Breast epithelium (tissue), 4 donors: ENCODE results near the gene NAV2. TPM values are rescaled to one million over a fixed set of nuclear protein-coding genes. Genes with fewer than 3 reads are reported as not detected.

Experiments used
- DNase-seq, 2 donors: peaks; one replicate each; pipeline ENCODE4 v3.0.0-alpha.2; 2019; ENCODE audit warnings: low spot score in 2 of 2
- H3K27ac ChIP-seq, 2 donors: fragments of 200-600 bp; sonication (generic) in 1 of 2; one replicate each; pipeline ENCODE4 v1.5.1; 2016 to 2019; ENCODE audit warnings: mild to moderate bottlenecking in 1 of 2
- H3K27me3 ChIP-seq, 2 donors: fragments of 200-600 bp; sonication (generic) in 1 of 2; one replicate each; pipeline versions ENCODE4 v1.5.1 to v1.6.0; 2017 to 2019; ENCODE audit warnings: control low read depth in 1 of 2, mild to moderate bottlenecking in 1 of 2
- H3K36me3 ChIP-seq: fragments of 200-600 bp; one replicate; pipeline ENCODE4 v1.5.1; 2019
- H3K4me1 ChIP-seq, 2 donors: fragments of 200-600 bp; sonication (generic); one replicate each; pipeline ENCODE4 v1.5.1; 2016 to 2019; ENCODE audit warnings: control low read depth in 1 of 2
- H3K4me3 ChIP-seq, 3 donors: fragments of 200-600 bp; sonication (generic); 1 replicate in 2 of 3; 2 replicates in 1 of 3; pipeline ENCODE4 v1.5.1; 2016 to 2019; ENCODE audit warnings: mild to moderate bottlenecking in 3 of 3, moderate library complexity in 2 of 3
- H3K9me3 ChIP-seq, 2 donors: fragments of 200-600 bp; sonication (generic) in 1 of 2; one replicate each; pipeline ENCODE4 v1.5.1; 2016 to 2019; ENCODE audit warnings: control low read depth in 1 of 2
- CTCF ChIP-seq, 3 donors: fragments of 450-650 bp; IDR thresholded peaks; one replicate each; pipeline ENCODE4 v1.5.1; 2016 to 2017; ENCODE audit warnings: antibody characterized with exemption in 3 of 3, mild to moderate bottlenecking in 3 of 3, moderate library complexity in 3 of 3
- POLR2A ChIP-seq: fragments of 450-650 bp; IDR thresholded peaks from one replicate; pipeline ENCODE4 v1.6.1; 2016; ENCODE audit warnings: antibody characterized with exemption, mild to moderate bottlenecking, moderate library complexity
- POLR2AphosphoS5 ChIP-seq, 3 donors: sonication (generic); formaldehyde crosslinking; IDR thresholded peaks; one replicate each; pipeline ENCODE4 v1.6.1; 2017; ENCODE audit warnings: antibody characterized with exemption in 3 of 3
- intact Hi-C: fragments of 100-400 bp; cut with DNase I; formaldehyde crosslinking; loops from one replicate; pipeline ENCODE4 v1.15.1; 2023; ENCODE audit warnings: low total_unique reads
- total RNA-seq, 3 donors: library from RNA; depleted of rRNA; stranded (reverse); fragments of >200 nt; gene quantifications; one replicate each; pipeline ENCODE4 v1.1.0, GENCODE V29; 2016

NAV2 gene
- total RNA-seq, 3 donors from 2014 or later, result 28.2 to 61.8 (median 31.4) TPM

DNA sequence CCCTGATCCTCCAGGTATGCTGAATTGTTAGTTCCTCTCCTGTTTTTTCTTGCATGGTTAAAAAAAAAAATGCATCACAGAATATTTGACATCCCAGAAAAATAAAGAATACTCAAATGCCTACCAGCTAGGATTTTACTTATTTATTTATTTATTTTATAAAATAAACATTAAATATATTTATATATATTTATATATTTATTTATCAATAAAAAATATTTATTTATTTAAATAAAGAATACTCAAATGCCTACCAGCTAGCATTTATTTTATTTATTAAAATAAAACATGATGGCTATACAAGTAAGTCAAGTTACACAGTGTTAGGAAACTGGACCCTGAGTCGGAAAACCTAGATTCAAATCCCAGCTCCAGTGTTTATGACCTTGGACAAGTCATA is 164.1 kb downstream of the NAV2 start:
- TF ChIP-seq POLR2AphosphoS5 (IDR thresholded peaks at IDR 0.05), result no peak
- H3K4me1 ChIP-seq, result no peaks in the 10 kb centered on the region
- H3K36me3 ChIP-seq, result no peaks in the 10 kb centered on the region
- no peak for DNase-seq
- H3K27me3 ChIP-seq, result no peaks in the 10 kb centered on the region
- no peak overlapping the region for H3K4me3 ChIP-seq
- H3K9me3 ChIP-seq, result no peaks in the 10 kb centered on the region
- H3K27ac ChIP-seq, result no peak overlapping the region
- intact Hi-C loops, result no loop called here

GRCh38 chr11:19878520-19878919 is 165.9 kb downstream of the NAV2 start:
- H3K27ac ChIP-seq, result peak overlapping the region; percentile 35 to 58
- intact Hi-C loops, result no loop called here
- TF ChIP-seq CTCF (IDR thresholded peaks at IDR 0.05) (no peak), POLR2A (no peak), POLR2AphosphoS5 (IDR thresholded peaks at IDR 0.05) (no peak)
- H3K4me1 ChIP-seq, result no peaks in the 10 kb centered on the region
- H3K36me3 ChIP-seq, result no peaks in the 10 kb centered on the region
- H3K9me3 ChIP-seq, result no peaks in the 10 kb centered on the region
- no peak for DNase-seq
- no peaks in the 10 kb centered on the region for H3K27me3 ChIP-seq
- no peak overlapping the region for H3K4me3 ChIP-seq

DNA sequence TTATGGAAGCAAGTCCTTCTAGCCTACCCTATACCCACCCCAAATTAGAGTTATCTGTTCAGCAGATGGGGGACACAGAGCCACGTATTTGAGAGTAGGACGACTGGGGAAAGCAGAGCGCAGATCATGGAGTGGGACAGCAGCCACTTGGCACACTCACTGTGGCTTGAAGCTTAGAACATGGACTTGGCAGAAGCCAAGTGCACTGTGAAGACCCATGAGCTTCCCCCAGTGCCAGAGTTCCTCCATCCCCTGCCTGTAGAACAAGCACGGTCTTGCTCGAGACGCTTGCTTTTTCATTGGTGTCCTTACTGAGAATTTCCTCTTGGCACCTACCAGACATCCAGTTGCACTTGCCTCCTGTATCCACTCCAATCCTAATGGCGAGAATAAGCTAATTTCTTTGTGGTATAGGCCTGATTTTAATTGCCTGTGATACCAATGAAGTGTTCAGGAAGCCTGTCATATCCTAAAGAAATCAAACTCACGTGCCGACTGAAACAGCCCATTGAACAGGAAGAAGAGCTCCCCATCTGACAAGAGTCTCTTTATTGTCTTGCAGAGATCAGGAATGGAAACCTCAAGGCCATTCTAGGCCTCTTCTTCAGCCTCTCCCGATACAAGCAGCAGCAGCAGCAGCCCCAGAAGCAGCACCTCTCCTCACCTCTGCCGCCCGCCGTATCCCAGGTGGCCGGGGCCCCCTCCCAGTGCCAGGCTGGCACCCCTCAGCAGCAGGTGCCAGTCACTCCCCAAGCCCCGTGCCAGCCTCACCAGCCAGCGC is 166.9 kb downstream of the NAV2 start:
- H3K9me3 ChIP-seq, result no peaks in the 10 kb centered on the region
- H3K27ac ChIP-seq, result peak overlapping the region; percentile 35 to 58
- peak in 1 of 2 donors; percentile 84 for DNase-seq
- H3K27me3 ChIP-seq, result no peaks in the 10 kb centered on the region
- TF ChIP-seq CTCF (IDR thresholded peaks at IDR 0.05) (no peak), POLR2A (no peak), POLR2AphosphoS5 (IDR thresholded peaks at IDR 0.05) (no peak)
- no peak overlapping the region for H3K4me3 ChIP-seq
- no peaks in the 10 kb centered on the region for H3K4me1 ChIP-seq
- intact Hi-C loops, result no loop called here
- no peaks in the 10 kb centered on the region for H3K36me3 ChIP-seq

DNA sequence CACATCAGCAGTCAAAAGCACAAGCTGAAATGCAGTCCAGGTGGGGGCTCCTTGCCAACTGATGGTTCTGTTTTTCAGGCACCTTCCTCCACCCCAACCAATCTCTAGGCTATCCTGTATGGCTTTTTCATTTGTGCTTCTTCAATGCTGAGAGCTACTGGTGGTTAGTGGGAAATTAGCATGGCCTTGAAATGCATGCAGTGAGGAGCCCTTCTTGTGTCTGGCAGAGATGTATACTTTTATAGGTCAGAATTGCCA is 167.4 kb downstream of the NAV2 start:
- TF ChIP-seq POLR2AphosphoS5 (IDR thresholded peaks at IDR 0.05) (no peak), POLR2A (no peak), CTCF (IDR thresholded peaks at IDR 0.05) (no peak)
- Histone ChIP-seq H3K4me3 (no peak overlapping the region), H3K4me1 (no peaks in the 10 kb centered on the region), H3K27me3 (no peaks in the 10 kb centered on the region), H3K27ac (peak overlapping the region in 1 of 2 donors; percentile 57), H3K9me3 (no peaks in the 10 kb centered on the region), H3K36me3 (no peaks in the 10 kb centered on the region)
- no peak for DNase-seq
- intact Hi-C loops, result no loop called here

GRCh38 chr11:19881177-19881576 is 168.5 kb downstream of the NAV2 start:
- DNase-seq, result no peak
- no peak for TF ChIP-seq CTCF (IDR thresholded peaks at IDR 0.05)
- no peak for TF ChIP-seq POLR2A
- TF ChIP-seq POLR2AphosphoS5 (IDR thresholded peaks at IDR 0.05), result no peak
- Histone ChIP-seq H3K27ac (no peak overlapping the region), H3K9me3 (no peaks in the 10 kb centered on the region), H3K36me3 (no peaks in the 10 kb centered on the region), H3K27me3 (no peaks in the 10 kb centered on the region), H3K4me1 (no peaks in the 10 kb centered on the region), H3K4me3 (no peak overlapping the region)
- intact Hi-C loops, result no loop called here
